GM13976 (cell line): ENCODE results near the gene RIMS4.

Source experiments
- DNase-seq: peaks from one replicate; pipeline ENCODE4 v3.0.0; 2012; ENCODE audit warnings: low spot score
- in situ Hi-C: fragments of 300-500 bp; cut with MboI; formaldehyde crosslinking; loops from one replicate; pipeline ENCODE4 v1.12.0; 2022; ENCODE audit warnings: low sequenced_read_pairs, mixed read lengths, inconsistent platforms; ENCODE audit not compliant: unreplicated experiment
- TF ChIP-seq, protein P1 (sequence below): IDR thresholded peaks from 2 replicates; pipeline ENCODE4 v1.5.1; 2012; ENCODE audit warnings: borderline replicate concordance, mild to moderate bottlenecking; ENCODE audit not compliant: insufficient read depth; ENCODE audit errors: extremely low read depth, missing control alignments, control extremely low read depth

The RIMS4 gene

DNA sequence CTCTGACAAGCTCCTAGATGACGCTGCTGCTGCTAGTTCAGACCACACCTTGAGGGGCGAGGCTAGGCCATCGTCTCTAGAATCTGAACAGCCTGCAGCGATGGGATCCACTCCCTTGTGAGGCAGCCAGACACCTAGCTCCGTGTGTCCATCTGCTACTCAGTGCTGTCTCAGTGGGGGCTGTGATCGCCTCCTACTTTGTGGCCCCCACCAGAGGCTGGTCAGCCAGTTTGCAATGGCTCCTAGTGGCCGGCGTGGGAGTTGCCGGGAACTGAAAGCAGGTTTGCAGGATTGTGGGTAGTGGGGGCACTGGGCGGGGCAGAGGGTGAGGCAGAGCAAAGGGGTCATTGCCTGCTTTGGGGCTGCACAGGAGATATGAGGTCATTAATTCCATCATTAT, 92.4 kb downstream of the RIMS4 start:
- in situ Hi-C loops: no loop called here
- TF ChIP-seq, protein P1, sequence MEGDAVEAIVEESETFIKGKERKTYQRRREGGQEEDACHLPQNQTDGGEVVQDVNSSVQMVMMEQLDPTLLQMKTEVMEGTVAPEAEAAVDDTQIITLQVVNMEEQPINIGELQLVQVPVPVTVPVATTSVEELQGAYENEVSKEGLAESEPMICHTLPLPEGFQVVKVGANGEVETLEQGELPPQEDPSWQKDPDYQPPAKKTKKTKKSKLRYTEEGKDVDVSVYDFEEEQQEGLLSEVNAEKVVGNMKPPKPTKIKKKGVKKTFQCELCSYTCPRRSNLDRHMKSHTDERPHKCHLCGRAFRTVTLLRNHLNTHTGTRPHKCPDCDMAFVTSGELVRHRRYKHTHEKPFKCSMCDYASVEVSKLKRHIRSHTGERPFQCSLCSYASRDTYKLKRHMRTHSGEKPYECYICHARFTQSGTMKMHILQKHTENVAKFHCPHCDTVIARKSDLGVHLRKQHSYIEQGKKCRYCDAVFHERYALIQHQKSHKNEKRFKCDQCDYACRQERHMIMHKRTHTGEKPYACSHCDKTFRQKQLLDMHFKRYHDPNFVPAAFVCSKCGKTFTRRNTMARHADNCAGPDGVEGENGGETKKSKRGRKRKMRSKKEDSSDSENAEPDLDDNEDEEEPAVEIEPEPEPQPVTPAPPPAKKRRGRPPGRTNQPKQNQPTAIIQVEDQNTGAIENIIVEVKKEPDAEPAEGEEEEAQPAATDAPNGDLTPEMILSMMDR: no peak
- DNase-seq: no peak

GRCh38 chr20:44716309-44717106, 93.8 kb downstream of the RIMS4 start:
- in situ Hi-C loops: no loop called here
- TF ChIP-seq, protein P1: no peak
- no peak for DNase-seq

GRCh38 chr20:44715499-44716308, 94.6 kb downstream of the RIMS4 start:
- DNase-seq: no peak
- in situ Hi-C loops: no loop called here
- TF ChIP-seq, protein P1: no peak

DNA sequence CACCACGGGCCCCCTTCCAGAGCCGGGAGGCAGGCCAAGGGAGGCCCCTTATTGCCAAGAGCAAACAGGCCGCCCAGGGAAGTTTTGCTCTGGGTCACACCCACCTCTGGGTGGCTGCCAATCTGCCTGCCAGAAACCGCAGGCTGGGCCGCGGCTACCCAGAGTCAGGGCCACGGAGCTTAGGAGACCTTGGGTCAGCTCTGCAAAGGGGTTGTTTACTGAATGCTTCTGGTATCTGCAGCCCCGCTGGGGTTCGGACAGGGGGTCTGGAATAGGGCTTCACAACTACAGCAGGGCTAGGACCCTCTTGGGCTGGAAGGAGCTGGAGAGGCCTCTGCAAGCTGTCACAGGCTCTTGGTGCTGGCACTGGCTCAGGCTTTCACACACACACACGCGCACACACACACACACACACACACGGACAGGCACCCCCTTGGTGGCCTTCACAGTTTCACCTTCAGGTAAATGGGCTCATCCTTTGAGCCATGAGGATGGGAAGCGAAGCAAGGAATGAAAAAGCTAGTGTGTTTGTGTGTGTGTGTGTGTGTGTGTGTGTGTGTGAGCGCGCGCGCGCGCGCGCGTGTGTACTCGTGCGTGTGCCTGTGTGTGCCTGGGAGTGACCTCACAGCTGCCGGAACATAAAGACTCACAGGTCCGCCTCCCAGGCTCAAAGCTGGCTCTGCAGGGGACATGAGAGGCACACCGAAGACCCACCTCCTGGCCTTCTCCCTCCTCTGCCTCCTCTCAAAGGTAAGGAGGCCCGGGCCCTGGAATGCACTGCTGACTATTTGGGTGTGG, 95.4 kb downstream of the RIMS4 start, which contains the start of gene CCN5:
TSS of gene CCN5 (plus strand) at position 669 of the 798 bp plus-strand sequence. CDS start at position 691, 22 bp downstream.
- no peak for DNase-seq
- in situ Hi-C loops: no loop called here
- TF ChIP-seq, protein P1: no peak

- in situ Hi-C loops: no loop called here
- no peak for DNase-seq
- TF ChIP-seq, protein P1: no peak
Observed at GRCh38 chr20:44714102-44714700, 96.1 kb downstream of the RIMS4 start.

DNA sequence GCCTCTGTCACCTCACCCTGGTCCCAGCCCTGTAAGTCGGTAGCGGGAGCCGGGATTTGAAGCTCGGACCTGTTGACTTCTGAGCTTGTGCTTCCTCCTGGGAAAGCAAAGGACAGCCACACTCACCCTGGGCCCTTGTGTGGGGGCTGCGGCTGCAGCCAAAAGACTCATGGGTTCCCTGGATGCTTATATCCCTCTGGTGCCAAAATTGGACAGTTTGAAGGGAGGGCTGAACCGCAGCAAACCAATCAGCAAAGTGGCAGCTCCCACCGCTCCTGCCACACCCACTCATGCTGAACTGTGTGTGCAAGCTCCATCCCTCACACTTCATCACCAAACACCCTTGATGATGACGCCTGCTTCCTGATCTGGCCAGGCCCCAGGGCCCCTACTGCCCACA, 99.1 kb downstream of the RIMS4 start:
- in situ Hi-C loops: no loop called here
- TF ChIP-seq, protein P1: no peak
- no peak for DNase-seq
